ENCODE data around the gene CCL23.
"Not testable (repeated sequence)": the region's sequence is repeated elsewhere in the genome, so short reads cannot be mapped to it uniquely, and the experiment has no call there.

CCL23 gene

DNA sequence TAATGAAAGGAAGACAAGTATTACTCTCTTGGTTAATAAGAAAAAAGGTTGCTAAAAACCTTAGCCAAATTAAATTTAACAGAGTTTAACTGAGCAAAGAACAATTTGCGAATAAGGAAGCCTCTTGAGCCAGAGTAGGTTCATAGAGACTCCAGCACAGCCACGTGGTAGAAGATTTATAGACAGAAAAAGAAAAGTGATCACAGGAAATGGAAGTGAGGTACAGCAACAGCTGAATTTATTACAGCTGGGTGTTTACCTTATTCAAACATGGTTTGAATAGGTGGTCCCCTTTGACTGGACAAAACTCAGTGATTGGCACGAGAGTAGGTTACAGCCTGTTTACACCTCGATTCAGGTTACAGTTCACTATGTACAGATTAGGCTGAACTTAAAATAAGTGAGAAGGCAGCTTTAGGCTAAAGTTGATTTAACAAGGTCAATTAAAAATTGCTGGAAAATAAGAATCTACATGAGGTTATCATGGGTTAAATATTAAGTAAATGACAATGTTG lies 13.1 kb downstream of the CCL23 start:
- Histone ChIP-seq H3K4me1 (ENCODE audit: control insufficient read depth, insufficient read depth, low read length) (peaks cover 1% of the 10 kb centered on the region; the same call in 1 of the 2 replicates), H3K36me3 (ENCODE audit: control insufficient read depth, insufficient read depth, low read length) (no peaks in the 10 kb centered on the region), H3K4me3 (ENCODE audit: low read length) (no peak overlapping the region), H3K9me3 (ENCODE audit: control insufficient read depth, insufficient read depth, low read length) (no peaks in the 10 kb centered on the region; the same call in 1 of the 2 replicates), H3K27ac (ENCODE audit: low read length) (no peak overlapping the region), H3K27me3 (ENCODE audit: control insufficient read depth, insufficient read depth, low read length) (no peaks in the 10 kb centered on the region)
- no CpG with 5 or more reads among the region's 4 CpGs for WGBS (ENCODE audit: insufficient coverage, insufficient read length)
- DNase-seq (ENCODE audit: low read depth, low spot score), result no peak

DNA sequence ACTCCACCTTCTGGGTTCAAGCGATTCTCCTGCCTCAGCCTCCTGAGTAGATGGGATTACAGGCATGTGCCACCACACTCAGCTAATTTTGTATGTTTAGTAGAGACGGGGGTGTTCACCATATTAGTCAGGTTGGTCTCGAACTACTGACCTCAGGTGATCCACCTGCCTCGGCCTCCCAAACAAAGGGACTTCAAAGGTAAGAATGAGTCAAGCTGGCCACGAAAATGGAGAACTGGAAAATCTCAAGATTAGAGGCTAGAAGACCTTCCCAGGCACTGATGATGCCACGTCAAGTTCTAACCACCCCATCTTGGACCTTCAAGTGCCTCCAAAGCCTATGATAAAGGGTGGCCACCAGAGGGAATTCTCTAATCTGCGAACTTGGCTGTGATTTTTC lies 15.1 kb downstream of the CCL23 start:
- Histone ChIP-seq H3K4me1 (ENCODE audit: control insufficient read depth, insufficient read depth, low read length) (peaks cover 1% of the 10 kb centered on the region; the same call in 1 of the 2 replicates), H3K4me3 (ENCODE audit: low read length) (no peak overlapping the region), H3K9me3 (ENCODE audit: control insufficient read depth, insufficient read depth, low read length) (no peaks in the 10 kb centered on the region), H3K27ac (ENCODE audit: low read length) (no peak overlapping the region), H3K36me3 (ENCODE audit: control insufficient read depth, insufficient read depth, low read length) (no peaks in the 10 kb centered on the region), H3K27me3 (ENCODE audit: control insufficient read depth, insufficient read depth, low read length) (no peaks in the 10 kb centered on the region)
- DNase-seq (ENCODE audit: low read depth, low spot score), result no peak
- no CpG with 5 or more reads among the region's 7 CpGs for WGBS (ENCODE audit: insufficient coverage, insufficient read length)

DNA sequence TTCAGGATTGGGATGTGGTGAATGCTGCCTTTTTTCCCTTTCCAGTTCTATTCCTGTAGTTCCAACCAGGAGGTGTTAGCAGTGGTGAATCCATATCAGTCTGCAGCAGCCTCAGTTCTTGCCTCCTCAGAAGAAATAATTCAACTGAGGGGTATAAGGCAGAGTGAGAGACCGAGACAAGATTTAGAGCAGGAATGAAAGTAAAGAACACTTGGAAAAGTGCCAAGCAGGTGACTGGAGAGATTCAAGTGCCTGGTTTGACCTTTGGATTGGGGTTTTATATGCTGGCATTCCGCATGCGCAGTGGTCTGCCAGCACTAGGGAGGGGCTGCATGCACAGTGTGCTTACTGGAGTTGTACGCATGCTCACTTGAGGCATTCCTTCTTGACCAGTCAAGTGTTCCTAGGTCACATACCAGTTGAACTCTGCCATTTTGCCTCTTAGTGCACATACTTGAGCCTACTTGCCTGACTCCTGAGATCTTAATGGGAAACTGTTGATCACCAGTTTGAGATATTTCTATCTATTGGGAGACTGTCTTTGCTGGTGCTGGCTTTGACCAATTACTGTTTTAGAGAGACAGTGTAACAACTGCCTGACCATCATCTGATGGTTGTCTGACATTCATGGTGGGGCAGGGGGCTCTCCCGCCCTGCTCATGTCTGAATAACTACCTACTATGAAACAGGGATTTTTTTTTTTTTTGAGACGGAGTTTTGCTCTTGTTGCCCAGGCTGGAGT lies 15.7 kb downstream of the CCL23 start:
- no peak for DNase-seq (ENCODE audit: low read depth, low spot score)
- Histone ChIP-seq H3K4me1 (ENCODE audit: control insufficient read depth, insufficient read depth, low read length) (peaks cover 1% of the 10 kb centered on the region; the same call in 1 of the 2 replicates), H3K27ac (ENCODE audit: low read length) (no peak overlapping the region), H3K27me3 (ENCODE audit: control insufficient read depth, insufficient read depth, low read length) (no peaks in the 10 kb centered on the region), H3K36me3 (ENCODE audit: control insufficient read depth, insufficient read depth, low read length) (no peaks in the 10 kb centered on the region), H3K4me3 (ENCODE audit: low read length) (no peak overlapping the region), H3K9me3 (ENCODE audit: control insufficient read depth, insufficient read depth, low read length) (no peaks in the 10 kb centered on the region)
- no CpG with 5 or more reads among the region's 6 CpGs for WGBS (ENCODE audit: insufficient coverage, insufficient read length)

DNA sequence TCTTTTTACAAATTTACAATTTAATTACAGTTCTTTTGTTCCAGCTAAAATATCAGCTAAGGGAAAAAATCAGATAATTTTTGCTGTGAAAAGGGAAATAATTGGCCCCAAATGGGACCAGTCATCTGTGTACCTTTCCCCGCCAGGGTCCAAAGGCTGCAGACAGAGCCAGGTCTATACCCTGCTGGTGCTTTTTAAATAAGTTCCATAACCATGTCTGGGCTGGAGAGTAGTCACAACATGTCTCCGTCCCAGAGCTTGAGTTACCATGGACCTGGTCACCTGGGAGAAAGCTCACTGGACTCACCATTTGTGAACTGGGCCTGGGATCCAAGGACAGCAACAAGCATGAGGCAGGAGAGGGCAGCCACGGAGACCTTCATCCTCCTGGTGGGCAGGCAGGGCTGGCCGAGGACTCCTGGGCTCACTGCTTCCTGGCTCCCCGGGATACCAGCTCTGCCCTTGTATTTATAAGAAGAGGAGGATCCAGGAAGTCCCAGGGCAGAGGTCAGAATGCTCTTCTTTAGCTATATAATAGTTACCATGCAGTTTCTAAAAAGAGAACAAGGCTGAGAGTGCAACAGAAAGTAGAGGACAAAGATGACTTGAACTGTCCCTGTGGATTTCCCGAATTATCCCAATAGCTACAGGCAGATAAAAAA lies 16.5 kb downstream of the CCL23 start, which contains the start of gene CCL15:
Gene CCL15 (minus strand): TSS at position 444 of the 662 bp plus-strand sequence. CDS start 61 bp downstream, at position 383.
- Histone ChIP-seq H3K4me3 (ENCODE audit: low read length) (no peak within 1 kb of the TSS), H3K9me3 (ENCODE audit: control insufficient read depth, insufficient read depth, low read length) (no peaks in the 10 kb centered on the region), H3K4me1 (ENCODE audit: control insufficient read depth, insufficient read depth, low read length) (peaks cover 1% of the 10 kb centered on the region; the same call in 1 of the 2 replicates), H3K27ac (ENCODE audit: low read length) (no peak within 1 kb of the TSS), H3K36me3 (ENCODE audit: control insufficient read depth, insufficient read depth, low read length) (no peaks in the 10 kb centered on the region), H3K27me3 (ENCODE audit: control insufficient read depth, insufficient read depth, low read length) (no peaks in the 10 kb centered on the region)
- DNase-seq (ENCODE audit: low read depth, low spot score), result no peak
- no CpG with 5 or more reads among the region's 6 CpGs for WGBS (ENCODE audit: insufficient coverage, insufficient read length)

DNA sequence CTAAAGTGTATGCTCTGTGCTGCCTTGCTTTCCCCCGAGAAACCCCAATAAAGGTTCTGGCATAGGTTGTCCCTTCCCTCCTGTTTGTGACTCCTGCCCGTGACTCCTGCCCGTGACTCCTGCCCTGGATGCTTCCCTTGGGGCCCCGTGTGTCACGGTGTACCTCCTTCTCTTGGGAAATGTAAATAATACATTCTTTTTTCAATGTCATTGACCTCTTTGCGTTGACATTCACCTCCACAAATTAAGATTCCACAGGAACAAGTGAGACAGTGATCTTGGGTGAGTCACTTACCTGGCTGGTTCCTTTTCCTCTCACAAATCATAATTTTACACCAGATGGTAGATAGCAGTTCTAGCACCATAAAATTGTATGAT lies 17.1 kb downstream of the CCL23 start:
- no peaks in the 10 kb centered on the region for H3K9me3 ChIP-seq (ENCODE audit: control insufficient read depth, insufficient read depth, low read length)
- DNase-seq (ENCODE audit: low read depth, low spot score), result no peak
- H3K27ac ChIP-seq (ENCODE audit: low read length), result no peak overlapping the region
- no CpG with 5 or more reads among the region's 6 CpGs for WGBS (ENCODE audit: insufficient coverage, insufficient read length)
- H3K27me3 ChIP-seq (ENCODE audit: control insufficient read depth, insufficient read depth, low read length), result no peaks in the 10 kb centered on the region
- H3K4me3 ChIP-seq (ENCODE audit: low read length), result no peak overlapping the region
- no peaks in the 10 kb centered on the region for H3K36me3 ChIP-seq (ENCODE audit: control insufficient read depth, insufficient read depth, low read length)
- peaks cover 1% of the 10 kb centered on the region; the same call in 1 of the 2 replicates for H3K4me1 ChIP-seq (ENCODE audit: control insufficient read depth, insufficient read depth, low read length)

DNA sequence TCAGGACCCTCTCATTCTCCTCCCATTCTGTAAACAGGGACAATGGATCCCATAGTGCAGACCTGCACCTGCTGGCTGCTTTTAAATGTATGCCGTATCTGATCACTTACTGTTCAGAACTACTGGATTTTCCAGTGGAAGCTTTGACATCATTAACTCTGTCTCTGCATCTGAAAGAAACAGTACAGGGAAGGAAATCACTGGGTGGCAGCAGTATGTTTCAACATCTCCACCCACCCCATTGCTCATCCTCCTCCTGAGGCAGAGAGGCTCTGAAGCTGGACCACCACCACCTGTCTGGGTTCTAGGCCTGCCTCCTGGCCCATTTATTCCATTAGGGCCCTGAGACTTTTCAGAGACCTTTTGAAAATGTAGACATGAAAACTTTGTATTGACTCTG lies 19.0 kb downstream of the CCL23 start:
- Histone ChIP-seq H3K36me3 (ENCODE audit: control insufficient read depth, insufficient read depth, low read length) (no peaks in the 10 kb centered on the region), H3K4me3 (ENCODE audit: low read length) (no peak overlapping the region), H3K9me3 (ENCODE audit: control insufficient read depth, insufficient read depth, low read length) (no peaks in the 10 kb centered on the region), H3K27me3 (ENCODE audit: control insufficient read depth, insufficient read depth, low read length) (no peaks in the 10 kb centered on the region), H3K27ac (ENCODE audit: low read length) (no peak overlapping the region), H3K4me1 (ENCODE audit: control insufficient read depth, insufficient read depth, low read length) (peaks cover 1% of the 10 kb centered on the region; the same call in 1 of the 2 replicates)
- no CpG with 5 or more reads among the region's 1 CpG for WGBS (ENCODE audit: insufficient coverage, insufficient read length)
- no peak for DNase-seq (ENCODE audit: low read depth, low spot score)

DNA sequence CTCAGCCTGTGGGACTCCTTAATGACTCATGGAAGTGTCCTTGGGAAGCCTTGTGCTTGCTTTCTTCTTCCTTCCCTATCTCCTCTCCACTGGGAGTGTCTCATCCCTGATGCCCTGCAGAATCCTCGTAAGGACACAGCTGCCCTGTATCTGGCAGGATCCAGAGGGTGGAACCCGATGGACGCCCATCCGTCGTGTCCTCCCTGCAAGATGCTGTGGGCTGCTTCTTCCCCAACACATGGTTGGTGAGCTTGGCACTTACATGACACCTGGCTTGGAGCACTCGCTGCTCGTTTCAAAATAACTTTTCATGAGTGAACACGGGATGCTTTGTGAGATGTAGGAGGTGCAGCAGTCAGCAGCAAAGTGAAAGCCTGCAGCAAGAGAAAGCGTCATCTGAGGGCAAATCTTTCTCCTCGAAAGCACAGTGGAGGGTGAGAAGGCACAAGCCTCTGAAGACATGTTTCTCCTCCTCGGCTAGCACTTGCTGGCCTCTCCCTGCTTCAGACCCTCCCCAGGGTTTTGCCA lies 19.7 kb downstream of the CCL23 start:
- H3K36me3 ChIP-seq (ENCODE audit: control insufficient read depth, insufficient read depth, low read length), result no peaks in the 10 kb centered on the region
- no peak for DNase-seq (ENCODE audit: low read depth, low spot score)
- H3K4me3 ChIP-seq (ENCODE audit: low read length), result no peak overlapping the region
- H3K4me1 ChIP-seq (ENCODE audit: control insufficient read depth, insufficient read depth, low read length), result peaks cover 1% of the 10 kb centered on the region; the same call in 1 of the 2 replicates
- no peaks in the 10 kb centered on the region for H3K9me3 ChIP-seq (ENCODE audit: control insufficient read depth, insufficient read depth, low read length)
- H3K27me3 ChIP-seq (ENCODE audit: control insufficient read depth, insufficient read depth, low read length), result no peaks in the 10 kb centered on the region
- no peak overlapping the region for H3K27ac ChIP-seq (ENCODE audit: low read length)
- no CpG with 5 or more reads among the region's 11 CpGs for WGBS (ENCODE audit: insufficient coverage, insufficient read length)

DNA sequence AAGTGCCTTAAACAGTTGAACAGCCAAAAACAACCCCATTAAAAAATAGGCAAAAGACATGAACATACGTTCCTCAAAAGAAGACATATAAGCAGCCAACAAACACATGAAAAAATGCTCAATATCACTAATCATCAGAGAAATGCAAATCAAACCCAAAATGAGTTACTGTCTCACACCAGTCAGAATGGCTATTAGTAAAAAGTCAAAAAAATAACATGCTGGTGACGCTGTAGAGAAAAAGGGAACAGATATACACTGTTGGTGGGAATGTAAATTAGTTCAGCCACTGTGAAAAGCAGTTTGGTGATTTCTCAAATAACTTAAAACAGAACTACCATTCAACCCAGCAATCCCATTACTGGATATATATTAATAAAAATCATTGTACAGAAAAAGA lies 22.4 kb downstream of the CCL23 start:
- H3K4me1 ChIP-seq (ENCODE audit: control insufficient read depth, insufficient read depth, low read length); H3K4me3 ChIP-seq (ENCODE audit: low read length); H3K36me3 ChIP-seq (ENCODE audit: control insufficient read depth, insufficient read depth, low read length); H3K9me3 ChIP-seq (ENCODE audit: control insufficient read depth, insufficient read depth, low read length); H3K27me3 ChIP-seq (ENCODE audit: control insufficient read depth, insufficient read depth, low read length); H3K27ac ChIP-seq (ENCODE audit: low read length); DNase-seq (ENCODE audit: low read depth, low spot score): not testable (repeated sequence)
- no CpG with 5 or more reads among the region's 2 CpGs for WGBS (ENCODE audit: insufficient coverage, insufficient read length)

DNA sequence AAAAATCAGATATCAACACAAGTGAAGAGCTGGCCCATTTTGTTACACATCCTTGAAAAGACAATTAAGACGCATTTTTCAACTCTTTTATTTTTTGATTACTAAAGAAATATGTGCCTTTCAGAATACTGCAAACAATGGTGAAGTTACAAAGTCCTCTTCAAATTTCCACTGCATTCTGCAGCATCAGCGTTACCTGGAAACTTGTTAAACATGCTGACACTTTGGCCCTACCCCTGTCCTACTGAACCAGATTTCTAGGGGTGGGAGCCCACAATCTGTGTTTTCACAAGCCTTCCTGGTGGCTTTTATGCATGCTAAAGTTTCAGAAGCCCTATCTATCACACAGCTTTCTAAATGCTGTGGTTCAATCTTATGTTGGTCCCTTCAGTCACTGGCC lies 26.7 kb downstream of the CCL23 start:
- no peaks in the 10 kb centered on the region for H3K36me3 ChIP-seq (ENCODE audit: control insufficient read depth, insufficient read depth, low read length)
- H3K27ac ChIP-seq (ENCODE audit: low read length), result no peak overlapping the region
- no peaks in the 10 kb centered on the region for H3K4me1 ChIP-seq (ENCODE audit: control insufficient read depth, insufficient read depth, low read length)
- DNase-seq (ENCODE audit: low read depth, low spot score), result no peak
- whole genome bisulfite sequencing (ENCODE audit: insufficient coverage, insufficient read length), result no CpG with 5 or more reads among the region's 2 CpGs
- H3K4me3 ChIP-seq (ENCODE audit: low read length), result no peak overlapping the region
- H3K27me3 ChIP-seq (ENCODE audit: control insufficient read depth, insufficient read depth, low read length), result no peaks in the 10 kb centered on the region
- no peaks in the 10 kb centered on the region for H3K9me3 ChIP-seq (ENCODE audit: control insufficient read depth, insufficient read depth, low read length)

DNA sequence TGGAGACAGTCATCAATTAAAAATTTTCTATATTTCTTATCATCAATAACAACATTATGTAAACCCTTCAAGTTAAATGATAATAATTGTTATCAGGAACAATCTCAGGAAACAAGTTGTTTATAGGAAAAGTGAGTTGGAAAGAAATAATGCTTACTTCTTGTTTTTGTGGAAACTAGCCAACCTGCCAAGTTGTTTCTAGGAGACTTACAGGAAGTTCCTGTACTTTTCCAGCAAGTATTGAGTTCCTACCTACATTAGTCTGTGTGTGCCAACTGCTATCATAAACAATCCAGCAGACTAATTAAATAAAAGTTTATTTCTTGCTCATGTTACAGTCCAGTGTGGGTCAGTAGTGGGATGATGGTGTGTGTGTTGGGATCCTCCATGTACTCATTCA lies 29.6 kb downstream of the CCL23 start:
- DNase-seq (ENCODE audit: low read depth, low spot score), result no peak
- Histone ChIP-seq H3K4me1 (ENCODE audit: control insufficient read depth, insufficient read depth, low read length) (no peaks in the 10 kb centered on the region), H3K4me3 (ENCODE audit: low read length) (no peak overlapping the region), H3K27me3 (ENCODE audit: control insufficient read depth, insufficient read depth, low read length) (no peaks in the 10 kb centered on the region), H3K36me3 (ENCODE audit: control insufficient read depth, insufficient read depth, low read length) (no peaks in the 10 kb centered on the region), H3K9me3 (ENCODE audit: control insufficient read depth, insufficient read depth, low read length) (no peaks in the 10 kb centered on the region), H3K27ac (ENCODE audit: low read length) (no peak overlapping the region)

Data from iPS DF 6.9 (cell line).